ENCODE data around the gene C16orf90.

- TF ChIP-seq OSR1 (CRISPR knock-in tag; IDR thresholded peaks at IDR 0.05) (no peak), ZNF565 (CRISPR knock-in tag; conservative IDR thresholded peaks at IDR 0.05; ENCODE audit: low read depth) (no peak)
These were observed 22.3 kb downstream of the C16orf90 start for GRCh38 chr16:3472878-3473595.
